GOT3 (cell line): ENCODE results near the gene HCRTR1.

Experiments used
- DNase-seq: peaks from one replicate; lab custom pipeline; 2025; ENCODE audit warnings: mixed read lengths; lab: John Stamatoyannopoulos, UW

The HCRTR1 gene

DNA sequence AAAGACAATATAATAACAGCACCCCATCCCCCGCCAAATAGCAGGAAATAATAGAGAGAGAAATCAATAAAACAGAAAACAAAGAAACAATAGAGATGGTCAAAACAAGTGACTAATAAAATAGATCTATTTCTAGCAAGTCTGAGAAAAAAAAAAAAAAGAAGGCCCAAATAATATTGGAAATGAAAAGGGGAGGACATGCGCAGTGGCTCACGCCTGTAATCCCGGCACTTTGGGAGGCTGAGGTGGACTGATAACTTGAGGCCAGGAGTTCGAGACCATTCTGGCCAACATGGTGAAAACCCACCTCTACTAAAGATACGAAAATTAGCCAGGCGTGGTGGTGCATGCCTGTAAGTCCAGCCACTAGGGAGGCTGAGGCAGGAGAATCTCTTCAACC is 18.5 kb upstream of the HCRTR1 start:
- no peak for DNase-seq

DNA sequence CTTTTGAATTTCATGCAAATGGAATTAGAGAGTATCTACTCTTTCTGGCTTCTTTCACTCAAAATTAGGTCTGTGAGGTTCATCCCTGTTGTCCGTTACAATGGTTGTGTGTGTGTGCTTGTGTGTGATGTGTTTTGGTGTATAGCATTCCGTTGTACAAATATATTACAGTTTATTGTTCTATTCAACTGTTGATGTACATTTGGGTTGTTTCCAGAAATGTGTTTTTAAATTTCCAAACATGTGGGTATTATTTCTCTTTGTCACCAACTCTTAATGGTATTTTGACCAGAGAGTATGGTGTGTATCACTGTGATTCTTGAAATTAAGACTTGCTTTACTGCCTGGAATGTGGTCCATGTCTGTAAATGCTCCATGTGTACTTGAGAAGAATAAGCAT is 16.8 kb upstream of the HCRTR1 start:
- no peak for DNase-seq

DNA sequence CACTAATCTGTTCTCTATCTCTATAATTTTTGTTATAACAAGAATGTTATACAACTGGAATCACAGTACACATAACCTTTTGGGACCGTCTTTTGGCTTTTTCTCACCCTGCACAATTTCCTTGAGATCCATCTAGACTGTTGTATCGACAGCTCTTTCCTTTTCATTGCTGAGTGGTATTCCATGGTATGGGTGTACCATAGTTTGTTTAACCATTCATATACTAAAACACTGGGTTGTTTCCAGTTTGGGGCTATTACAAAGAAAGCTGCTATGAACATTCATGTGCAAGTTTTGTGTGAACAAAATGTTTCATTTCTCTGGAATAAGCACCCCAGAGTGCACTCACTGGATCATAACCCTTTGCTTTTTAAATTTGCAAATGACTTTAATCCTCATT is 15.4 kb upstream of the HCRTR1 start:
- no peak for DNase-seq

GRCh38 chr1:31605908-31606427 is 11.5 kb upstream of the HCRTR1 start:
- DNase-seq: no peak

DNA sequence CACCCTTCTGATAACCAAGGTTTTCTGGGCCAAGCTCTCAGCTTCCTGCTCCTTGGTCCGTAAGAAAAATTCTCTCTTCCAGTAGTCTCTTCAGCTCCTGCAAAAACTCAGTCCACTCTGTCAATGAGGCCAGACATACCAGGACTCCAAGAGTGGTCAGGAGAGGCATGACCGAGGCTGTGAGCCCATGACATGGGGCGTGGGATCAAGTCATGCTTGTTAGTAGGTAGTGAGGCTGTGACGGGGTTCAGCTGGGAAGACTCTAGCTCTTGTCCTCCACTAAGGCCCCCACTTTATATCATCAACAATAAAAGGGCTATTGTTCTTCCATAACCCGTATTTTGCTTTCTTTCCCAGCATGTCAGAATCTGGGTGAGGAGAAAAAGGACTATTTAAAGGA is 10.1 kb upstream of the HCRTR1 start:
- DNase-seq: no peak

DNA sequence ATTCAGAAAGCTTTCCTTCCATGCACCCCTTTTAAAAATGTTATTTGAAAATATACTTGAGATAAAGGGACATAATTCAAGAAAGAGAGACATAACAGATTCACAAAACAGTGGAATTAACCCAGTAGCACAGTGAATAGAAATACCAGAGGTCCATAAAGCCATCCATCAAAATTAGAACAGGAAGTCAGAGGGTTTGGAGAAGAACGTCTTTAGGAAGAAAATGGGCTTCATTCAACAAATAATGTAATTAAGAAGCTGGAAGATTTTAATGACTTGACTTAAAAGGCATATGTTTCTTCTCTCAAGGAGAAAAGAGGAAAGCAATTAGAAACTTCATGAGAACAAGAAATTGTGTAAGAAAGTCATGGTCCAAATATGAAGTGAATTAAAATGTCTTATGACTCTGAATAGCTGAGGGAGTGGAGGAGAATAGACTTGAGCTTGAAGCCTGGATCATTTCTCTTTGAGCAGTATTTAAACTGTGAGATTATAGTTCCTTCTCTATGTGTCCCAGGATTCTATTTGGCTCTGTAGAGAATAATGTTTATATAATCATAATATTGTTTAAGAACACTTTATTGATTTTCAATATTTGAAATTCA is 7.9 kb upstream of the HCRTR1 start:
- DNase-seq: no peak

GRCh38 chr1:31614414-31615005 is 3.0 kb upstream of the HCRTR1 start:
- no peak for DNase-seq

GRCh38 chr1:31615414-31615813 is 2.1 kb upstream of the HCRTR1 start:
- DNase-seq: no peak

DNA sequence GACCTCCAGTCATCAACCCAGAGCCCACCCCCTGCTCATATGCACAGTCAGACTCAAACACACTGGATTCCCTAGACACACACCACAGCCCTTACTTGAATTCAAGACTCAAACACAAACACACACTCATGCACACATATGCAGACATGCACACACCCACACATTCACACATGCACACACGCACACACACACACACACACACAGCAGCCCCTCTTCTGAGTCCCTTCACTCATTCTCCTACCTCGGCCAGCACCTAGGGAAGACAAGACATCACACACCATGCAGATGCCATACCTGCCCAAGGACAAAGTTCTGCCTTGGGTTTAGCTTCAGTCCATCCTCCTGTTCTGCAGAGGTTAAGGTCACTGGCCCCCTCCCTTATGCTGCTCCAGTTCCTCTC is 1.6 kb upstream of the HCRTR1 start:
- no peak for DNase-seq

DNA sequence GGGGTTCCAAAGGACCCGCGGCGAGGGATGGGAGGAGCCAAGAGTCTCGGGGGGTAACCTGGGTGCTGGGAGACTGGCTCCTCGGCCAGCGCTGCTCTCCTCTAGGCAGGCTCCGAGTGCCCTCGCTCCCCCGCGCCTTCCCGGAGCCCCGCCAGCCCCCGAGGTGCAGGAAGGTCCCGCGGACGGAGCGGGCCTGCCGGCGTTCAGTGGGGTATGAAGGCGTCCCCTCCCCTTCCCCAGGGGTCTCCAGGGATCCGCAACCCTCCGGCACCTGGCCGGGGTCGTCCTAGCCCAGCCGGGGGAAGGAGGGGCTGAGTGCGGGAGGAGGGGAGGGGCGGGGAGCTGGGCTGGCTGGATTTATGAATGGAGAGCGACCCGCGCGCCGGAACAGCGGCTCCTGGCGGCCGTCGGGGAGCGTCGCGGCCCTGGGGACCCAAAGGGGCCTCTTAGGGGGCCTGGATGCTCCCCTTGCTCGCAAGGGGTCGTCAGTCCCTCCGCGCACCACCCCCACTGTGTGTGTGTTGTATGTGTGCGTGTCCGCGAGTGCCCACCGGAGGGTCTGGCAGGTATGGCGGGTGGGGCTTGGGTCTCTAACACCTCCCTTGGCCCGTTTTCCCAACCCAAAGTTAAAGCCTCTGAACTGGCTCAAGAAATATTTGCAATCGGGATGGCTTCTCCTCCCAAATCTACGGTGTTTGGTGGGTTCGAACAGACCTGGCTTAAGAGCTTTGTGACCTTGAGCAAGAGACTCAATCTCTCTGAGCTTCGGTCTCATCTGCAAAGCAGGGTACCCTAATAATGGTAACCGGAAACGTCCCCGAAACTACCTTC is 642 bp downstream of the HCRTR1 start:
- DNase-seq: no peak

- DNase-seq: no peak
Measured at GRCh38 chr1:31618916-31619846, 1.7 kb downstream of the HCRTR1 start.

- no peak for DNase-seq
Measured at GRCh38 chr1:31620631-31621497, 3.4 kb downstream of the HCRTR1 start.

DNA sequence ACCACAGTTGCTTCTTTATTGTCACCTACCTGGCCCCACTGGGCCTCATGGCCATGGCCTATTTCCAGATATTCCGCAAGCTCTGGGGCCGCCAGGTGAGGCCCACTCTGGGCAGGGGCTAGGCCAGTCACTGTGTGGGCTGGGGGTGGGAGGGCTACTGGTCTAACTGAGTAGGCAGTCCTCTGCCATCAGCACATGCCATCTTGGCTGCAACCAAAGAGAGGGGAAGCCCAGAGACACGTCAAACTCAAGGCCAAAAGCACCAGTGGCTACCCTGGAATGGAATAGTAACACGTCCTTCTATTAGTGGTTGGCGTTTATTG is 4.0 kb downstream of the HCRTR1 start:
- no peak for DNase-seq

DNA sequence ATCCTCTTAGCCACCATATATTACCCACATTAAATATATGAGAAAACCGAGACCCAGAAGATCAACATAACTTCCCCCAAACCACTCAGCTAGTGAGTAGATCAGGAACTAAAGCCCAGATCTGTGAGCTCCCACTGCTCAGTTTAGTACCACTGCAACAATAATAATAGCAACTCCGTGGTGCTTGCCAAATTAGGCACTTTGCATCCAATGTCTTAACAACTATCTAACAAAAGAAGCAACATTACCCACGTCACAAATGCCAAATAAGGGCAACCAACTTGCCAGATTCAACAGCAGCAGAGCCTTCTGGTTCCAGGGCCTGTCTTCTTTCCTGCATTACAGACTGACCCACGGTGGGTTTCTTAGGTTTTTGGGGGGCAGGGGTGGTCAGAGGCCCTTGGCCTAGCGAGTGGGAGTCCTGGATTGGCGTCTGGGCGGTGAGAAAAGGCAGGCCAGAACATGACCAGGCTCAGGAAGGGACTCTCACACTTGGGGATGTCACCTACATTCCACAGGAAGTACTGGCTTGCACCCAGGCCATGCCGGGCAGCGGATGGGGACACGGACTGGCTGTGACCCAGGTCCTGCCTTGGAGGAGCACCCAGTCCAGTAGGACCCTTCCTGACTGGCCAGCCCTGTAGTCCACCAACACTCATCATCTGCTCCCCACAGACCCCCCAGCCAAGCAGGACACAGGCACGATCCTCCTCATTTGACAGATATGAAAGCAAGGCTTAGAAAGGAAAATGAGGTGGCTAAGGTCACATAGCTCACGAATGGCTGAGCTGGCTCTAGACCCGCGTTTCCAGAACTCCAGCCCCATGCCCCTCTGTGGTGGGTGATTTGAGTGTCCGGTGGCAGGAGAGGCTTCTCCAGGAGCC is 4.6 kb downstream of the HCRTR1 start:
- no peak for DNase-seq

- DNase-seq: no peak
Measured at GRCh38 chr1:31623365-31623764, 5.9 kb downstream of the HCRTR1 start.

- DNase-seq: no peak
Measured at GRCh38 chr1:31624309-31624708, 6.8 kb downstream of the HCRTR1 start.

GRCh38 chr1:31624731-31625514 is 7.4 kb downstream of the HCRTR1 start:
- DNase-seq: no peak

DNA sequence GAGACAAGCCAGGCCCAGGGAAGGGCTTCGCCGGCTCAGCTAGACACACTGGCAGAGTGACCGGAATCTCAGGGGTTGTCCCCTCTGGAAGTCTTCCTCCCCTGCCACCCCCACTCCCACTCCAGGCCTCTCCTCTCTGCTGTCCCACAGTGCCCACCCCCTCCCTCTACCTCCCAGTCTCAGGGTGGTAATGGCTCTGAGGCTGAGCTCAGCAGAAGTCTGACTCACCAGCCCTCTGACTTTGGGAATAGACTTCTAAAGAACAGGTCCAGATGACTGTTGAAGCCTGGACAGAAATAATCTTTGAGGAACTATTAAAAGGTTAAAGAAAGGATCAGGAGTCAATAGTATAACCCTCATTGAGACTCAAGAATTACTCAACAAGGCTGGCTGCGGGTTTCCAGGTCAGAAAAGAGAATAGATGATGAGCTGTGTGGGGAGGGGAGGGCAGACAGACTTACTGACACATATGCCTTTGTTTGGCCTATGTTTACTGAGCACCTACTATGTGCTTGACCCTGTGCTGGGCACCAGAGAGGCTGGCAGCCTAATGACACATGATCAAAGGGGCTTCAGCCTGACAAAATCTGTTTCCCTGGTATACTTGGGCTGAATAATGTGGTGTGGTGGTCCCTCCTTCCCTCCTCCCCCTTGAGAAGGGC is 8.2 kb downstream of the HCRTR1 start:
- DNase-seq: no peak
